Nephron (organoid): ENCODE measurements around the gene ST3GAL5.

Experiments
- H3K27ac Mint-ChIP-seq, 3 experiments: 2 replicates each; pipeline ENCODE4 v1.8.0; 2020; ENCODE audit warnings: mixed read lengths in 3 of 3, mild to moderate bottlenecking in 2 of 3, moderate library complexity in 1 of 3
- H3K27me3 Mint-ChIP-seq: 2 replicates; pipeline ENCODE4 v1.8.0; 2021; ENCODE audit warnings: low read depth, mild to moderate bottlenecking, moderate library complexity, mixed read lengths
- H3K36me3 Mint-ChIP-seq: 2 replicates; pipeline ENCODE4 v1.8.0; 2020; ENCODE audit warnings: low read depth, mixed read lengths
- H3K4me1 Mint-ChIP-seq: 2 replicates; pipeline ENCODE4 v1.8.0; 2020; ENCODE audit warnings: mixed read lengths
- H3K4me3 Mint-ChIP-seq, 3 experiments: 2 replicates each; pipeline ENCODE4 v1.8.0; 2020; ENCODE audit warnings: mild to moderate bottlenecking in 3 of 3, mixed read lengths in 3 of 3, moderate library complexity in 2 of 3
- H3K9me3 Mint-ChIP-seq: 2 replicates; pipeline ENCODE4 v1.8.0; 2020; ENCODE audit warnings: mixed read lengths
- CTCF ChIP-seq, 3 experiments: fragments of 200-600 bp; sonication (generic); IDR thresholded peaks; one replicate each; pipeline ENCODE4 v1.5.0; 2021; ENCODE audit warnings: antibody characterized with exemption in 3 of 3; ENCODE audit not compliant: unreplicated experiment in 3 of 3

The ST3GAL5 gene

GRCh38 chr2:85852152-85852840, 36.5 kb downstream of the ST3GAL5 start:
- no peak for TF ChIP-seq CTCF (IDR thresholded peaks at IDR 0.05; ENCODE audit: unreplicated experiment in 3 of 3)
- Mint-ChIP-seq H3K27ac (no peak overlapping the region), H3K4me1 (no peaks in the 10 kb centered on the region), H3K9me3 (no peaks in the 10 kb centered on the region), H3K27me3 (no peaks in the 10 kb centered on the region), H3K4me3 (no peak overlapping the region), H3K36me3 (peaks cover 12% of the 10 kb centered on the region)

- no peak for TF ChIP-seq CTCF (IDR thresholded peaks at IDR 0.05; ENCODE audit: unreplicated experiment in 3 of 3)
- no peaks in the 10 kb centered on the region for H3K27me3 Mint-ChIP-seq
- no peaks in the 10 kb centered on the region for H3K4me1 Mint-ChIP-seq
- H3K4me3 Mint-ChIP-seq: no peak overlapping the region
- H3K9me3 Mint-ChIP-seq: no peaks in the 10 kb centered on the region
- H3K36me3 Mint-ChIP-seq: peaks cover 16% of the 10 kb centered on the region
- no peak overlapping the region for H3K27ac Mint-ChIP-seq
These were observed 37.3 kb downstream of the ST3GAL5 start for GRCh38 chr2:85851253-85852151.

- no peak for TF ChIP-seq CTCF (IDR thresholded peaks at IDR 0.05; ENCODE audit: unreplicated experiment in 3 of 3)
- Mint-ChIP-seq H3K36me3 (peaks cover 12% of the 10 kb centered on the region), H3K4me1 (no peaks in the 10 kb centered on the region), H3K27ac (no peak overlapping the region), H3K4me3 (no peak overlapping the region), H3K27me3 (no peaks in the 10 kb centered on the region), H3K9me3 (no peaks in the 10 kb centered on the region)
These were observed 38.3 kb downstream of the ST3GAL5 start for GRCh38 chr2:85850451-85850850.

GRCh38 chr2:85847051-85847588, 41.7 kb downstream of the ST3GAL5 start:
- H3K4me3 Mint-ChIP-seq: no peak overlapping the region
- no peaks in the 10 kb centered on the region for H3K9me3 Mint-ChIP-seq
- no peaks in the 10 kb centered on the region for H3K27me3 Mint-ChIP-seq
- H3K27ac Mint-ChIP-seq: no peak overlapping the region
- H3K36me3 Mint-ChIP-seq: peaks cover 15% of the 10 kb centered on the region
- H3K4me1 Mint-ChIP-seq: no peaks in the 10 kb centered on the region
- no peak for TF ChIP-seq CTCF (IDR thresholded peaks at IDR 0.05; ENCODE audit: unreplicated experiment in 3 of 3)

- TF ChIP-seq CTCF (IDR thresholded peaks at IDR 0.05; ENCODE audit: unreplicated experiment in 3 of 3): no peak
These were observed 42.4 kb downstream of the ST3GAL5 start for GRCh38 chr2:85846411-85846810.

More at GRCh38 chr2:85846411-85846810, 42.4 kb downstream of the ST3GAL5 start:
- Mint-ChIP-seq H3K27me3 (no peaks in the 10 kb centered on the region), H3K9me3 (no peaks in the 10 kb centered on the region), H3K4me1 (no peaks in the 10 kb centered on the region), H3K36me3 (peaks cover 15% of the 10 kb centered on the region), H3K4me3 (no peak overlapping the region), H3K27ac (no peak overlapping the region)
